OCI-LY7 (cell line): ENCODE results near the gene ODF2. TPM values are rescaled to one million over a fixed set of nuclear protein-coding genes. Genes with fewer than 3 reads are reported as not detected.

Experiments used
- BruUV-seq: library from RNA; stranded (reverse); fragments of 400-500 nt; replicated peaks from 2 replicates; lab custom pipeline; 2021; lab: Mats Ljungman, UMichigan
- CTCF ChIA-PET: fragments of 300-600 bp; sonication (Branson Sonifier 250); formaldehyde crosslinking; loops from one replicate; lab custom pipeline; 2022; ENCODE audit warnings: antibody characterized with exemption; ENCODE audit not compliant: unreplicated experiment; lab: Charles Lee
- POLR2A ChIA-PET: fragments of 300-600 bp; sonication (Branson Sonifier 250); formaldehyde crosslinking; loops from one replicate; lab custom pipeline; 2022; ENCODE audit warnings: antibody characterized with exemption; lab: Charles Lee
- DNase-seq: peaks from one replicate; pipeline ENCODE4 v3.0.0-alpha.2; 2015; ENCODE audit warnings: low spot score
- H2AFZ ChIP-seq: fragments of 200-600 bp; sonication (generic), shearing (Covaris generic); 2 replicates; pipeline ENCODE4 v1.6.1; 2014; ENCODE audit warnings: mild to moderate bottlenecking, antibody characterized with exemption, low read length, moderate library complexity
- H3K27ac ChIP-seq: fragments of 200-600 bp; sonication (generic); 2 replicates; pipeline ENCODE4 v1.5.1; 2014; ENCODE audit warnings: mixed run types, low read depth, mild to moderate bottlenecking, moderate library complexity, low read length, inconsistent platforms; ENCODE audit not compliant: poor library complexity, severe bottlenecking
- H3K36me3 ChIP-seq: fragments of 200-600 bp; sonication (generic); 2 replicates; pipeline ENCODE4 v1.6.1; 2014; ENCODE audit warnings: mild to moderate bottlenecking, antibody characterized with exemption, low read length, moderate library complexity, mixed read lengths; ENCODE audit not compliant: insufficient read depth
- H3K4me1 ChIP-seq: fragments of 200-600 bp; sonication (generic); 2 replicates; pipeline ENCODE4 v1.5.1; 2014; ENCODE audit warnings: mild to moderate bottlenecking, low read length; ENCODE audit not compliant: insufficient read depth, poor library complexity, severe bottlenecking
- H3K4me2 ChIP-seq: fragments of 200-600 bp; sonication (generic); 2 replicates; pipeline ENCODE4 v1.6.1; 2014; ENCODE audit warnings: mild to moderate bottlenecking, low read length
- H3K4me3 ChIP-seq: fragments of 200-600 bp; sonication (generic); 2 replicates; pipeline ENCODE4 v1.5.1; 2014; ENCODE audit warnings: mild to moderate bottlenecking, low read depth, low read length; ENCODE audit not compliant: poor library complexity, severe bottlenecking
- H3K79me2 ChIP-seq: fragments of 200-600 bp; sonication (generic); 2 replicates; pipeline ENCODE4 v1.6.1; 2016; ENCODE audit warnings: low read depth, mild to moderate bottlenecking, low read length, moderate library complexity, mixed read lengths; ENCODE audit not compliant: insufficient read depth
- H3K9me2 ChIP-seq: fragments of 200-600 bp; sonication (generic); 2 replicates; pipeline ENCODE4 v1.6.1; 2016; ENCODE audit warnings: mild to moderate bottlenecking, low read length, mixed read lengths; ENCODE audit not compliant: insufficient read depth
- H3K9me3 ChIP-seq: fragments of 200-600 bp; sonication (generic); 2 replicates; pipeline ENCODE4 v1.6.1; 2014; ENCODE audit warnings: mild to moderate bottlenecking, mixed run types, low read length, mixed read lengths
- H4K20me1 ChIP-seq: fragments of 200-600 bp; sonication (generic); 2 replicates; pipeline ENCODE4 v1.6.1; 2014; ENCODE audit warnings: mild to moderate bottlenecking, antibody characterized with exemption, low read length, moderate library complexity, mixed read lengths; ENCODE audit not compliant: insufficient read depth
- EZH2phosphoT487 ChIP-seq: fragments of 200-600 bp; sonication (generic); IDR thresholded peaks from 2 replicates; pipeline ENCODE4 v1.6.1; 2018; ENCODE audit warnings: low read depth, borderline replicate concordance, mild to moderate bottlenecking, mixed run types, antibody characterized with exemption, low read length, moderate library complexity, mixed read lengths
- intact Hi-C: fragments of 100-400 bp; cut with micrococcal nuclease; formaldehyde crosslinking; loops from one replicate; pipeline ENCODE4 v1.10.0; 2022; ENCODE audit not compliant: unreplicated experiment
- small RNA-seq: library from RNA; depleted of rRNA; stranded (forward); fragments of <200 nt; gene quantifications from one replicate; pipeline ENCODE3, GENCODE V24; 2014
- total RNA-seq, 2 experiments: library from RNA; depleted of rRNA in 1 of 2; stranded (reverse); fragments of >200 nt in 1 of 2; shearing (Covaris generic) in 1 of 2; gene quantifications; 2 replicates each; pipeline ENCODE4 v1.2.3, GENCODE V29; 2014 to 2022
- TF ChIP-seq, protein P1 (sequence below): fragments of 200-600 bp; sonication (generic); conservative IDR thresholded peaks from 2 replicates; pipeline ENCODE4 v1.5.1; 2014; ENCODE audit warnings: mild to moderate bottlenecking, antibody characterized with exemption, low read length, moderate library complexity, mixed read lengths

The ODF2 gene
- total RNA-seq, 2 experiments from 2014 or later, result 84.4 to 93.1 TPM

DNA sequence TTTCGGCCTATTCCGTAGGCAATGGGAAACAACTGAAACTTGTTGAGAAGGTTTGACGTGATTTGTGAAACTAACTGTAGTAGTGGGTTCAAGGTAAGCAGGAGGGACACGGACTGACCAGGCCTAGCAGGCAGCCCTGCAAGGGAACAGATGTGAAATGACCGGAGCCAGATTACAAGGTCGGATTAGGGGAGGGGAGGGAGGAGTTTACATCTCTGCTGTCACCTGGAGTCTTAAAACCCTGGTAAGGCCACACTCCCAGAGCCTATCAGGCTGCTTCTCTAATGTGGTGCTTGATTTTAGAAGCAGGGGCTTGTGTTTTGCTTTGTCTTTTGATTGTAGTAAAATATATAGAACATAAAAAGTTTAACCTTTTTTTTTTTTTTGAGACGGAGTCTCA, 93.1 kb downstream of the ODF2 start:
- intact Hi-C loops, result no loop called here
- POLR2A ChIA-PET, result interaction anchor here (0.6 to 0.7 kb wide), 2 partner anchors 169 to 330 kb away, joined by 3 to 6 read pairs; no protein-coding TSS in a partner anchor
- Histone ChIP-seq H3K27ac (no peak overlapping the region), H3K79me2 (peaks cover 11% of the 10 kb centered on the region), H4K20me1 (peaks cover 8% of the 10 kb centered on the region; the same call in 1 of the 2 replicates), H3K36me3 (no peaks in the 10 kb centered on the region), H3K4me2 (no peak overlapping the region), H3K9me3 (no peaks in the 10 kb centered on the region), H3K4me3 (no peak overlapping the region), H3K9me2 (no peaks in the 10 kb centered on the region), H3K4me1 (peaks cover 11% of the 10 kb centered on the region), H2AFZ (no peak overlapping the region)
- TF ChIP-seq EZH2phosphoT487, result no peak
- TF ChIP-seq, protein P1, sequence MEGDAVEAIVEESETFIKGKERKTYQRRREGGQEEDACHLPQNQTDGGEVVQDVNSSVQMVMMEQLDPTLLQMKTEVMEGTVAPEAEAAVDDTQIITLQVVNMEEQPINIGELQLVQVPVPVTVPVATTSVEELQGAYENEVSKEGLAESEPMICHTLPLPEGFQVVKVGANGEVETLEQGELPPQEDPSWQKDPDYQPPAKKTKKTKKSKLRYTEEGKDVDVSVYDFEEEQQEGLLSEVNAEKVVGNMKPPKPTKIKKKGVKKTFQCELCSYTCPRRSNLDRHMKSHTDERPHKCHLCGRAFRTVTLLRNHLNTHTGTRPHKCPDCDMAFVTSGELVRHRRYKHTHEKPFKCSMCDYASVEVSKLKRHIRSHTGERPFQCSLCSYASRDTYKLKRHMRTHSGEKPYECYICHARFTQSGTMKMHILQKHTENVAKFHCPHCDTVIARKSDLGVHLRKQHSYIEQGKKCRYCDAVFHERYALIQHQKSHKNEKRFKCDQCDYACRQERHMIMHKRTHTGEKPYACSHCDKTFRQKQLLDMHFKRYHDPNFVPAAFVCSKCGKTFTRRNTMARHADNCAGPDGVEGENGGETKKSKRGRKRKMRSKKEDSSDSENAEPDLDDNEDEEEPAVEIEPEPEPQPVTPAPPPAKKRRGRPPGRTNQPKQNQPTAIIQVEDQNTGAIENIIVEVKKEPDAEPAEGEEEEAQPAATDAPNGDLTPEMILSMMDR, result no peak
- no TSS peak for BruUV-seq
- DNase-seq, result no peak
- CTCF ChIA-PET, result no interaction called here

DNA sequence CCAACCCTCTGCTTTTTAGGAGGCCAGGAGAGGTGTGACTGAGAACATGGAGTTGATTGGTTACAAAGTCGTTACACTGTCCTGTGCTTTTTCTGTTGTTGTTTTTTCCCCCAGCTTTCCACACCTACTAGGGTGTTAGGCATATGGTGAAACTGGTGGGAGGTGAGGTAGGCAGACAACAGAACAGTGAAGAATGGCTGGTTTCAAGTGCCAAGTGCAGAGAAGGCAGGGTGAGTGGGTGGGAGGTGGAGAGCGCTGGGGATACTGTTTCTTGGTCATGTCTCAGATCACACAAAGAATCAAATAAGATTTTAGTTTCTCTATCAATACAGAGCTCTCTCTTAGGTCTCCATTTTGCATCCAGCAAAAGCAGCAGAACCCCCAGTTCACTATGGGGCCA, 94.4 kb downstream of the ODF2 start:
- Histone ChIP-seq H3K4me1 (peaks cover 25% of the 10 kb centered on the region), H3K36me3 (no peaks in the 10 kb centered on the region), H3K27ac (no peak overlapping the region), H3K9me2 (no peaks in the 10 kb centered on the region), H3K4me3 (no peak overlapping the region), H3K9me3 (no peaks in the 10 kb centered on the region), H3K79me2 (peaks cover 24% of the 10 kb centered on the region), H2AFZ (no peak overlapping the region), H3K4me2 (no peak overlapping the region), H4K20me1 (peaks cover 18% of the 10 kb centered on the region; the same call in 1 of the 2 replicates)
- CTCF ChIA-PET, result interaction anchor here (1.1 kb wide), 1 partner anchor 129 kb away, joined by 3 read pairs; the partner anchor contains the start of gene CERCAM
- no peak for DNase-seq
- intact Hi-C loops, result loop anchor here (5.0 to 10.0 kb wide), 2 partner anchors 175 to 372 kb away; partner anchors contain the start of genes PHYHD1 and ZDHHC12
- no peak for TF ChIP-seq EZH2phosphoT487
- no TSS peak for BruUV-seq
- POLR2A ChIA-PET, result interaction anchor here (0.8 to 1.0 kb wide), 2 partner anchors 24 to 97 kb away, joined by 5 read pairs; no protein-coding TSS in a partner anchor

Small RNA genes within 50 kb of the gene (small RNA-seq; reads per million reads assigned to genes)
- not detected for gene RNU7-171P

Other genes starting within 250 kb of the ODF2 start
- 28.2 and 44.0 TPM in 2 replicates for gene GOLGA2, start 180.0 kb upstream of the ODF2 start, total RNA-seq (2014; rRNA removed; shearing (Covaris generic))
- 58.2 and 70.6 TPM in 2 replicates for gene GOLGA2, start 180.0 kb upstream of the ODF2 start, total RNA-seq (2022)
- 22.7 and 26.2 TPM in 2 replicates for gene SWI5, start 179.7 kb upstream of the ODF2 start, total RNA-seq (2014; rRNA removed; shearing (Covaris generic))
- 16.8 and 18.2 TPM in 2 replicates for gene SWI5, start 179.7 kb upstream of the ODF2 start, total RNA-seq (2022)
- 29.7 and 31.3 TPM in 2 replicates for gene TRUB2, start 133.6 kb upstream of the ODF2 start, total RNA-seq (2014; rRNA removed; shearing (Covaris generic))
- gene TRUB2, start 133.6 kb upstream of the ODF2 start, total RNA-seq (2022), result 22.9 and 30.3 TPM in 2 replicates
- gene COQ4, start 133.2 kb upstream of the ODF2 start, total RNA-seq (2014; rRNA removed; shearing (Covaris generic)), result 42.4 and 53.4 TPM in 2 replicates
- 49.4 and 55.8 TPM in 2 replicates for gene COQ4, start 133.2 kb upstream of the ODF2 start, total RNA-seq (2022)
- 12.3 and 14.2 TPM in 2 replicates for gene SLC27A4, start 115.5 kb upstream of the ODF2 start, total RNA-seq (2014; rRNA removed; shearing (Covaris generic))
- 13.0 and 16.0 TPM in 2 replicates for gene SLC27A4, start 115.5 kb upstream of the ODF2 start, total RNA-seq (2022)
- 42.3 and 58.5 TPM in 2 replicates for gene URM1, start 84.6 kb upstream of the ODF2 start, total RNA-seq (2014; rRNA removed; shearing (Covaris generic))
- gene URM1, start 84.6 kb upstream of the ODF2 start, total RNA-seq (2022), result 51.8 and 60.8 TPM in 2 replicates
- gene CERCAM, start 35.1 kb upstream of the ODF2 start, total RNA-seq (2014; rRNA removed; shearing (Covaris generic)), result 3.0 and 3.5 TPM in 2 replicates
- 2.7 and 3.1 TPM in 2 replicates for gene CERCAM, start 35.1 kb upstream of the ODF2 start, total RNA-seq (2022)
- 30.8 and 34.8 TPM in 2 replicates for gene GLE1, start 48.7 kb downstream of the ODF2 start, total RNA-seq (2014; rRNA removed; shearing (Covaris generic))
- 43.4 and 45.2 TPM in 2 replicates for gene GLE1, start 48.7 kb downstream of the ODF2 start, total RNA-seq (2022)
- gene SPTAN1, start 96.6 kb downstream of the ODF2 start, total RNA-seq (2014; rRNA removed; shearing (Covaris generic)), result 259 and 272 TPM in 2 replicates
- 239 and 283 TPM in 2 replicates for gene SPTAN1, start 96.6 kb downstream of the ODF2 start, total RNA-seq (2022)
- gene DYNC2I2, start 200.8 kb downstream of the ODF2 start, total RNA-seq (2014; rRNA removed; shearing (Covaris generic)), result 71.8 and 97.6 TPM in 2 replicates
- gene DYNC2I2, start 200.8 kb downstream of the ODF2 start, total RNA-seq (2022), result 51.6 and 55.5 TPM in 2 replicates
- gene SET, start 233.2 kb downstream of the ODF2 start, total RNA-seq (2014; rRNA removed; shearing (Covaris generic)), result 598 and 1,041 TPM in 2 replicates
- 686 and 701 TPM in 2 replicates for gene SET, start 233.2 kb downstream of the ODF2 start, total RNA-seq (2022)
- gene PKN3, start 246.5 kb downstream of the ODF2 start, total RNA-seq (2014; rRNA removed; shearing (Covaris generic)), result 0.88 and 1.5 TPM in 2 replicates
- 3.3 and 4.6 TPM in 2 replicates for gene PKN3, start 246.5 kb downstream of the ODF2 start, total RNA-seq (2022)